Stimulated activated CD4-positive, alpha-beta T cell treated with anti-CD3 and anti-CD28 coated beads, Interleukin-1b, Interleukin-23, amount 100 ng/mL, for 24 hours (primary cell): ENCODE results near the gene PPP4R2.
"Not testable (repeated sequence)": the region's sequence is repeated elsewhere in the genome, so short reads cannot be mapped to it uniquely, and the experiment has no call there.

Experiments used
- DNase-seq, 4 experiments: peaks; one replicate each; pipeline ENCODE4 v3.0.0-alpha.2; 2020; ENCODE audit warnings: low read depth in 4 of 4, low spot score in 1 of 4

Gene PPP4R2

DNA sequence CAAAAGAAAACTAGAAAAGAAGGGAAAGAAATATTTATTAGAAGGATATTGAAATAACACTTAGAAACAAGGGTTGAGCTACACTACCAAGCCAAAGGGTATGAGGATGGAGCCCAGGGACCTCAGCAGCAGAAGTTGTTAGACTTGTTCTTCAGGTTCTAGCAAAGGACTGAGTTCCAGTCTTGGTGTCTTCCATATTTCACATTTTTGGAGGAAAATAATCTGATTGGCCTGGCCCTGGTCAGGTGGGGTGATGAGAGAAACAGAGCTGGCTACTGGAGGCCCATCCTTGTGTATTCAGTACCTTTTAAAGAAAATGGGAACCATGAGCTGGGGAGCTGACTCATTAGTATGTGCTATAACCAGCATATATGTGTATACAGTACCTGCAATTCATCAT, 28.2 kb downstream of the PPP4R2 start:
- DNase-seq: no peak

- no peak for DNase-seq
Measured at GRCh38 chr3:73026111-73026759, 29.6 kb downstream of the PPP4R2 start.

GRCh38 chr3:73026760-73027113, 30.1 kb downstream of the PPP4R2 start:
- DNase-seq: no peak

DNA sequence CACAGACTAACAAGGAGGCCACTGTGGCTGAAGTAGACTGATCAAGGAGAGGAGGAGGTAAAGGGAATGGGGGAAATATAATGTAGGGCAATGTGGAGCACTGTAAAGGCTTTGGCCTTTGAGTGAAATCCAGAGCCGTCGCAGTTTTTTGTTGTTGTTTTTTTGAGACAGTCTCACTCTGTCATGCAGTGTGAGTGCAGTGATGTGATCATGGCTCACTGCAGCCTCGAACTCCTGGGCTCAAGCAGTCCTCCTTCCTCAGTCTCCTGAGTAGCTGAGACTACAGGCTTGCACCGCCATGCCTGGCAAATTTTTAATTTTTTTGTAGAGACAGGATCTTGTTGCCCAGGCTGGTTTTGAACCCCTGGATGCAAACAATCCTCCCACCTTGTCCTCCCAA, 32.2 kb downstream of the PPP4R2 start:
- DNase-seq: no peak

- no peak for DNase-seq
Measured at GRCh38 chr3:73029321-73029796, 32.7 kb downstream of the PPP4R2 start.

DNA sequence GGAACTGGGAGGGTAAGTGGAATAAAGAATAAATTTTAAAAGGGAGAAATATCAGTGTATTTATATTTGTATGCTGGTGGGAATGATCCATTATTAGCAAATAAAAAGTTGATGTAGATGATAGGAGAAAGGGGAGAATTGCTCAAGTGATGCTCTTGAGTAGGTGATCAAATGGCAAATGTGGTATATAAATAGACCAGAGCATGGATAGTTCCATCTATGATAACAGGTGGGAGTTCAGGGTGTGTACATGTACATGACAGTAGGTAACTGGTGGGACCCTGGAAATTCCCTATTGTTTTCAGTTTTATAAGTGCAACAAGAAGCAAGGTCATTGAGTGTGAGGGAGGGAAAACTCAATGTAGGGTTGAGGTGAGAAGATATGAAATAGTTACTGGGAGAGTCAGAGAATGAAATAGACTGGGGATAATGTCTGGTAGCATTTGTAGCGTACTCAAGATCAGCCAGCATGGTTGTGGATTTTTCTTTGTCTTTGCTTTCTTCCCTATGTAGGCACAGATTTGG, 33.5 kb downstream of the PPP4R2 start:
- DNase-seq: no peak

DNA sequence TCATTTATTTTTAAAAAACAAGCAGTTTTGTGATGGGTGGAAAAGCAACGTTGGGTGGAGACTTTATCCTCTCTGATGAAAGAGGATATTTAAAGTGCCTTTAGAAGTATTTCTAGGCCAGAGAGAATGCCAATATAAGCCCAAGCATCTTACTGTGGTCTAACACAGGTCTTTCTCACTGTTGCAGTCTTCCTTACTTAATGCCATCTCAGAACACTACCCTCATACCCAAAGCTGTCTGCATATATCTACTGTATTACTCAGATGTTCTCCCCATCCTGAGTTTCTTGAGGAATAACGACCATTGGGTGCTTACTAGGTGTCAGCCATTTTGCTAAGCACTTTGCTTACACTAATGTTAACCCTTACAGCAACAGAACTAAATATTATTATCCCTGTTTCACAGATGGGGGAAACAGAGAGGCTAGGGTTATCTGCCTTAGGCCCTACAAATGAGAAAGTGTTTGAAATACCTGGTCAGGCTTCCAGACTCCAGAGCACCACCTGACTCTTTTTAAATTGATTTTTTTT, 35.0 kb downstream of the PPP4R2 start:
- no peak for DNase-seq

- DNase-seq: no peak
Measured at GRCh38 chr3:73036694-73037591, 40.3 kb downstream of the PPP4R2 start.

GRCh38 chr3:73041537-73041936, 44.9 kb downstream of the PPP4R2 start:
- DNase-seq: no peak

GRCh38 chr3:73043414-73043813, 46.8 kb downstream of the PPP4R2 start:
- DNase-seq: no peak

- no peak for DNase-seq
Measured at GRCh38 chr3:73045391-73045790, 48.8 kb downstream of the PPP4R2 start.

DNA sequence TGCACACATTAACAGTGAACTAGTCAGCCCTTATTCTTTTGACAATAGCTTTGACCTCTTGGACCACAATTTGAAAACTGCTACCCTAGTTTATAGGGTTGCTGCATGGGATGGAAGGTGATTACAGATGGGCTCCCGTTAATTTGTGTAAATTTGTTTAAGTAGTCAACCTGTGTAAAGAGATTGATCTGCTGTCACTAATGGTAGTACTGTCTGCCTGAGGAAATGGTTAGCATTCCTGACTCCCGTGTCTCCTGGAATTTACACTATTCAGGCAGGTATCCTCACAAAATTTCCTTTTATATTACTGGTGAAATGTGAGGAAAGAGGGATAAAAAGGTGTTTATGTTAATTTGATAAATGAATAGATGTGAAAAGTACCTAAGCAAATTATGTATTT, 49.6 kb downstream of the PPP4R2 start:
- DNase-seq: no peak

- no peak for DNase-seq
Measured at GRCh38 chr3:73049319-73049718, 52.7 kb downstream of the PPP4R2 start.

DNA sequence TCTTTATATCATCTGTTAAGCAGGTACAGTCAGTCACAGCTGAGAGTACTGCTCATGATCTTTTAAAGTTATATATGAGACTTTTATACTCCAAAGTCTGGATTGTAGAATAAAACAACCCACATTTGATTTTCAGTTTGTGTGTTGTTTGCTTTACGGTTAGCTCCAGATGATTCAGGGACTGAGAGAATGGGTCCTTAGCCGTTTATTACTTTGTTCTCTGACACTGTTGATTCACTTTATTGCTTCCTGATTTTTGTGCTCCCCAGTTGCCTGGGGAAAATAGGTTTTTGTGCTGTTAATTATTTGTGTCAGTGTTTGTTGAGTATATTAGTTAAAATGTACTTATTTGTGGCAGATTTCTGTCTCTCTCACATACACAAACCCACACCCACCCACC, 56.2 kb downstream of the PPP4R2 start:
- no peak for DNase-seq

- DNase-seq: no peak
Measured at GRCh38 chr3:73055583-73055982, 59.0 kb downstream of the PPP4R2 start.

DNA sequence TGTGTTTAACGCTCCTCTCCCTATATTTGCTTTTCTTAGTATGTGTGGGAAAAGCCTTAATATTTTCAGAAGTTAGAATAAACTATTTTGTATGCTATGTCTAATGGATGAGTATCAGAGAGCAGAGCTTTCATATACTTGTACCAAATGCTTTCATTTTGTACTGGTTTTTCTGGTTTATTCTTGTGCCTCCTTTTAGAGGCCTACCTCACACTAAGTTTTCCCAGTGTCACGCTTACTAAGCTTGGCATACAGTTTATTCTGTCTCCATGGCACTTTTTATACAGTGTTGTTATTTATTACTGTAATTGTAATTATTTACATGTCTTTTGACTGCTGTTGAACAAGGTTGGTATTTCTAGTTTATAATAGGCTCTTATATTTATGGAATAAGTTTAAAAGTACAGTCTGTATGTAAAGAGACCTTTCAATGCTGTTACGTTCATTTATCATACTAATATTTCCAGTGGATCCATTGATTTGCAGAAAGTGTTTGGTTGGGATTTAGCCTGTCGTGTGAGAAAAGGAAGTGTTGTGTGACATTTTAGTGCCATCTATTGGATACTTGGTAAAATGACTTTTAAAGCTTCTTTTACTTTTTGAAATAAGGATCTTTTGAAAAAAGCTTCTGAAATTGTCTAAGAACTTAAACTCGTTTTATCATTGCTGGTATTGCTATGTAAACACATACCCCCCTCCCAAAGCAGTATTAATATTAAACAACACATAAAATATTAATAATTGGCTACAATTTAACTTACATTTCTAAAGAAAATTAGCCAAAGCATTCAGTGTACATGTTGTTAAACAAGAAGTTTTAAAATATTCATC, 59.6 kb downstream of the PPP4R2 start:
- no peak for DNase-seq

GRCh38 chr3:73056845-73057150, 60.2 kb downstream of the PPP4R2 start:
- no peak for DNase-seq

- DNase-seq: no peak
Measured at GRCh38 chr3:73060302-73060723, 63.7 kb downstream of the PPP4R2 start.

GRCh38 chr3:73061416-73061815, 64.8 kb downstream of the PPP4R2 start, which contains the start of gene EBLN2:
Gene EBLN2 (plus strand): TSS chr3:73061659. CDS start chr3:73062082, 423 bp downstream.
- DNase-seq: no peak

GRCh38 chr3:73066243-73066642, 69.6 kb downstream of the PPP4R2 start:
- DNase-seq: not testable (repeated sequence)

GRCh38 chr3:73068419-73068818, 71.8 kb downstream of the PPP4R2 start:
- DNase-seq: no peak
